ENCODE results near the gene CCDC138.

Gene CCDC138

GRCh38 chr2:108904680-108905079 is 118.1 kb downstream of the CCDC138 start:
- Histone ChIP-seq H3K4me1 (ENCODE audit: control insufficient read depth, insufficient read depth, low read depth, low read length) (no peaks in the 10 kb centered on the region), H4K91ac (ENCODE audit: low read length) (no peak overlapping the region), H4K8ac (ENCODE audit: low read length) (no peak overlapping the region), H3K4me3 (ENCODE audit: insufficient read depth in 1 of 2, low read depth in 1 of 2, low read length in 2 of 2) (no peak overlapping the region), H2BK12ac (ENCODE audit: low read length in 2 of 2) (no peak overlapping the region), H2BK5ac (ENCODE audit: low read depth, low read length, poor library complexity, severe bottlenecking) (no peak overlapping the region), H3K4ac (ENCODE audit: low read depth in 1 of 2, low read length in 2 of 2) (no peak overlapping the region), H3K9me3 (ENCODE audit: control insufficient read depth, low read length) (no peaks in the 10 kb centered on the region), H3K14ac (ENCODE audit: low read length in 2 of 2) (no peak overlapping the region), H3K18ac (ENCODE audit: low read depth in 1 of 2, low read length in 2 of 2) (no peak overlapping the region), H3K9ac (ENCODE audit: low read length) (no peak overlapping the region), H3K27me3 (ENCODE audit: control insufficient read depth in 1 of 2, insufficient read depth in 1 of 2, low read length in 2 of 2) (peaks cover 26 to 46% of the 10 kb centered on the region in 2 experiments), H2AK5ac (ENCODE audit: low read length, severe bottlenecking) (no peak overlapping the region), H3K79me1 (replicated peaks; ENCODE audit: low read length, poor library complexity, severe bottlenecking) (no peaks in the 10 kb centered on the region), H3K4me2 (ENCODE audit: low read length, poor library complexity, severe bottlenecking) (no peak overlapping the region), H3K36me3 (ENCODE audit: control insufficient read depth in 1 of 2, insufficient read depth in 2 of 2, low read depth in 1 of 2, low read length in 2 of 2) (no peaks in the 10 kb centered on the region), H3K27ac (ENCODE audit: low read length, poor library complexity, severe bottlenecking) (no peak overlapping the region), H2BK15ac (ENCODE audit: low read depth, poor library complexity, severe bottlenecking) (no peak overlapping the region), H3K23ac (ENCODE audit: low read length in 2 of 2) (no peak overlapping the region), H2AFZ (ENCODE audit: low read depth, low read length) (no peak overlapping the region), H2BK120ac (ENCODE audit: low read depth, low read length) (no peak overlapping the region)
- no peak for DNase-seq
- 100% methylated on average over 1 of the region's 3 CpGs for WGBS

GRCh38 chr2:108905176-108905575 is 118.6 kb downstream of the CCDC138 start:
- Histone ChIP-seq H2AK5ac (ENCODE audit: low read length, severe bottlenecking) (no peak overlapping the region), H4K8ac (ENCODE audit: low read length) (no peak overlapping the region), H3K14ac (ENCODE audit: low read length in 2 of 2) (no peak overlapping the region), H3K27ac (ENCODE audit: low read length, poor library complexity, severe bottlenecking) (no peak overlapping the region), H3K27me3 (ENCODE audit: control insufficient read depth in 1 of 2, insufficient read depth in 1 of 2, low read length in 2 of 2) (peaks cover 31 to 50% of the 10 kb centered on the region in 2 experiments), H3K23ac (ENCODE audit: low read length in 2 of 2) (peak overlapping the region in 1 of 2 experiments; percentile 78), H3K4me1 (ENCODE audit: control insufficient read depth, insufficient read depth, low read depth, low read length) (no peaks in the 10 kb centered on the region), H2BK5ac (ENCODE audit: low read depth, low read length, poor library complexity, severe bottlenecking) (no peak overlapping the region), H3K9ac (ENCODE audit: low read length) (no peak overlapping the region), H2AFZ (ENCODE audit: low read depth, low read length) (no peak overlapping the region), H2BK120ac (ENCODE audit: low read depth, low read length) (no peak overlapping the region), H3K9me3 (ENCODE audit: control insufficient read depth, low read length) (no peaks in the 10 kb centered on the region), H3K79me1 (replicated peaks; ENCODE audit: low read length, poor library complexity, severe bottlenecking) (no peaks in the 10 kb centered on the region), H3K36me3 (ENCODE audit: control insufficient read depth in 1 of 2, insufficient read depth in 2 of 2, low read depth in 1 of 2, low read length in 2 of 2) (no peaks in the 10 kb centered on the region), H3K18ac (ENCODE audit: low read depth in 1 of 2, low read length in 2 of 2) (no peak overlapping the region), H2BK12ac (ENCODE audit: low read length in 2 of 2) (no peak overlapping the region), H3K4me2 (ENCODE audit: low read length, poor library complexity, severe bottlenecking) (no peak overlapping the region), H4K91ac (ENCODE audit: low read length) (no peak overlapping the region), H2BK15ac (ENCODE audit: low read depth, poor library complexity, severe bottlenecking) (no peak overlapping the region), H3K4me3 (ENCODE audit: insufficient read depth in 1 of 2, low read depth in 1 of 2, low read length in 2 of 2) (no peak overlapping the region), H3K4ac (ENCODE audit: low read depth in 1 of 2, low read length in 2 of 2) (no peak overlapping the region)
- WGBS = 95% methylated on average over 3 of the region's 3 CpGs
- no peak for DNase-seq

GRCh38 chr2:108905906-108906305 is 119.3 kb downstream of the CCDC138 start:
- H3K79me1 ChIP-seq (replicated peaks; ENCODE audit: low read length, poor library complexity, severe bottlenecking) = no peaks in the 10 kb centered on the region
- WGBS = 84% methylated on average over 13 of the region's 13 CpGs

GRCh38 chr2:108906403-108907077 is 120.0 kb downstream of the CCDC138 start:
- no peak for DNase-seq

More at GRCh38 chr2:108905906-108906305, 119.3 kb downstream of the CCDC138 start:
- no peak overlapping the region for H2BK15ac ChIP-seq (ENCODE audit: low read depth, poor library complexity, severe bottlenecking)
- H2AK5ac ChIP-seq (ENCODE audit: low read length, severe bottlenecking) = no peak overlapping the region
- H3K27ac ChIP-seq (ENCODE audit: low read length, poor library complexity, severe bottlenecking) = no peak overlapping the region
- H3K23ac ChIP-seq (ENCODE audit: low read length in 2 of 2) = no peak overlapping the region
- H4K91ac ChIP-seq (ENCODE audit: low read length) = no peak overlapping the region
- no peak overlapping the region for H4K8ac ChIP-seq (ENCODE audit: low read length)
- H3K18ac ChIP-seq (ENCODE audit: low read depth in 1 of 2, low read length in 2 of 2) = no peak overlapping the region
- no peak overlapping the region for H2AFZ ChIP-seq (ENCODE audit: low read depth, low read length)
- no peak overlapping the region for H3K4me3 ChIP-seq (ENCODE audit: insufficient read depth in 1 of 2, low read depth in 1 of 2, low read length in 2 of 2)
- H3K4ac ChIP-seq (ENCODE audit: low read depth in 1 of 2, low read length in 2 of 2) = no peak overlapping the region
- no peaks in the 10 kb centered on the region for H3K36me3 ChIP-seq (ENCODE audit: control insufficient read depth in 1 of 2, insufficient read depth in 2 of 2, low read depth in 1 of 2, low read length in 2 of 2)
- peaks cover 36 to 57% of the 10 kb centered on the region in 2 experiments for H3K27me3 ChIP-seq (ENCODE audit: control insufficient read depth in 1 of 2, insufficient read depth in 1 of 2, low read length in 2 of 2)
- no peaks in the 10 kb centered on the region for H3K4me1 ChIP-seq (ENCODE audit: control insufficient read depth, insufficient read depth, low read depth, low read length)
- no peak overlapping the region for H3K9ac ChIP-seq (ENCODE audit: low read length)
- H3K9me3 ChIP-seq (ENCODE audit: control insufficient read depth, low read length) = no peaks in the 10 kb centered on the region
- no peak for DNase-seq
- H3K4me2 ChIP-seq (ENCODE audit: low read length, poor library complexity, severe bottlenecking) = no peak overlapping the region
- H2BK120ac ChIP-seq (ENCODE audit: low read depth, low read length) = no peak overlapping the region
- no peak overlapping the region for H3K14ac ChIP-seq (ENCODE audit: low read length in 2 of 2)
- H2BK12ac ChIP-seq (ENCODE audit: low read length in 2 of 2) = no peak overlapping the region
- H2BK5ac ChIP-seq (ENCODE audit: low read depth, low read length, poor library complexity, severe bottlenecking) = no peak overlapping the region

More at GRCh38 chr2:108906403-108907077, 120.0 kb downstream of the CCDC138 start:
- H3K9ac ChIP-seq (ENCODE audit: low read length) = no peak overlapping the region
- no peak overlapping the region for H2BK120ac ChIP-seq (ENCODE audit: low read depth, low read length)
- no peak overlapping the region for H3K4ac ChIP-seq (ENCODE audit: low read depth in 1 of 2, low read length in 2 of 2)
- H3K14ac ChIP-seq (ENCODE audit: low read length in 2 of 2) = no peak overlapping the region
- H3K23ac ChIP-seq (ENCODE audit: low read length in 2 of 2) = no peak overlapping the region
- H4K8ac ChIP-seq (ENCODE audit: low read length) = no peak overlapping the region
- WGBS = 84% methylated on average over 14 of the region's 15 CpGs
- no peak overlapping the region for H4K91ac ChIP-seq (ENCODE audit: low read length)
- no peaks in the 10 kb centered on the region for H3K36me3 ChIP-seq (ENCODE audit: control insufficient read depth in 1 of 2, insufficient read depth in 2 of 2, low read depth in 1 of 2, low read length in 2 of 2)
- no peak overlapping the region for H3K27ac ChIP-seq (ENCODE audit: low read length, poor library complexity, severe bottlenecking)
- no peak overlapping the region for H3K18ac ChIP-seq (ENCODE audit: low read depth in 1 of 2, low read length in 2 of 2)
- no peak overlapping the region for H3K4me3 ChIP-seq (ENCODE audit: insufficient read depth in 1 of 2, low read depth in 1 of 2, low read length in 2 of 2)
- no peak overlapping the region for H2BK15ac ChIP-seq (ENCODE audit: low read depth, poor library complexity, severe bottlenecking)
- H2AK5ac ChIP-seq (ENCODE audit: low read length, severe bottlenecking) = no peak overlapping the region
- H3K4me1 ChIP-seq (ENCODE audit: control insufficient read depth, insufficient read depth, low read depth, low read length) = no peaks in the 10 kb centered on the region
- no peak overlapping the region for H2AFZ ChIP-seq (ENCODE audit: low read depth, low read length)
- H3K27me3 ChIP-seq (ENCODE audit: control insufficient read depth in 1 of 2, insufficient read depth in 1 of 2, low read length in 2 of 2) = peaks cover 42 to 64% of the 10 kb centered on the region in 2 experiments
- H3K4me2 ChIP-seq (ENCODE audit: low read length, poor library complexity, severe bottlenecking) = no peak overlapping the region
- no peak overlapping the region for H2BK12ac ChIP-seq (ENCODE audit: low read length in 2 of 2)
- no peak overlapping the region for H2BK5ac ChIP-seq (ENCODE audit: low read depth, low read length, poor library complexity, severe bottlenecking)
- no peaks in the 10 kb centered on the region for H3K9me3 ChIP-seq (ENCODE audit: control insufficient read depth, low read length)
- H3K79me1 ChIP-seq (replicated peaks; ENCODE audit: low read length, poor library complexity, severe bottlenecking) = no peaks in the 10 kb centered on the region
